Caco-2 (cell line): ENCODE data around the gene C20orf144. TPM values are rescaled to one million over a fixed set of nuclear protein-coding genes. Genes with fewer than 3 reads are reported as not detected.

Experiments used
- BruUV-seq: library from RNA; stranded (reverse); fragments of 400-500 nt; replicated peaks from 2 replicates; lab custom pipeline; 2021; lab: Mats Ljungman, UMichigan
- CTCF ChIA-PET: fragments of 300-600 bp; sonication (Branson Sonifier 250); formaldehyde crosslinking; loops from one replicate; lab custom pipeline; 2022; ENCODE audit warnings: antibody characterized with exemption; lab: Charles Lee
- POLR2A ChIA-PET: fragments of 300-600 bp; sonication (Branson Sonifier 250); formaldehyde crosslinking; loops from one replicate; lab custom pipeline; 2022; ENCODE audit warnings: antibody characterized with exemption; lab: Charles Lee
- DNase-seq, 2 experiments: peaks; one replicate each; pipeline versions ENCODE4 v3.0.0 to v3.0.0-alpha.2; 2020 to 2022
- H3K27me3 ChIP-seq: replicated peaks from 2 replicates; pipeline ENCODE4 v1.6.0; 2011; ENCODE audit warnings: low read length; ENCODE audit not compliant: control insufficient read depth, insufficient read depth
- H3K36me3 ChIP-seq: 2 replicates; pipeline ENCODE4 v1.5.1; 2011; ENCODE audit warnings: low read length; ENCODE audit not compliant: control insufficient read depth, insufficient read depth
- H3K4me1 ChIP-seq: fragments of 250-450 bp; sonication (Bioruptor Pico); 2 replicates; pipeline ENCODE4 v1.5.1; 2020; ENCODE audit warnings: mild to moderate bottlenecking
- H3K4me3 ChIP-seq: 2 replicates; pipeline ENCODE4 v1.5.1; 2011; ENCODE audit warnings: low read depth, mild to moderate bottlenecking, control low read depth, low read length
- H3K9me3 ChIP-seq: fragments of 250-450 bp; sonication (Bioruptor Pico); 2 replicates; pipeline ENCODE4 v1.5.1; 2020; ENCODE audit warnings: mild to moderate bottlenecking, moderate library complexity
- H3K27ac Mint-ChIP-seq: one replicate; pipeline ENCODE4 v1.8.0; 2022; ENCODE audit warnings: mixed read lengths; ENCODE audit not compliant: unreplicated experiment
- H3K27me3 Mint-ChIP-seq: one replicate; pipeline ENCODE4 v1.8.0; 2022; ENCODE audit warnings: mixed read lengths; ENCODE audit not compliant: insufficient read depth, unreplicated experiment
- H3K36me3 Mint-ChIP-seq: one replicate; pipeline ENCODE4 v1.8.0; 2022; ENCODE audit warnings: mild to moderate bottlenecking, mixed read lengths; ENCODE audit not compliant: insufficient read depth, unreplicated experiment
- H3K4me1 Mint-ChIP-seq: one replicate; pipeline ENCODE4 v1.8.0; 2022; ENCODE audit warnings: low read depth, mixed read lengths; ENCODE audit not compliant: unreplicated experiment
- H3K4me3 Mint-ChIP-seq: one replicate; pipeline ENCODE4 v1.8.0; 2022; ENCODE audit warnings: mild to moderate bottlenecking, moderate library complexity, mixed read lengths; ENCODE audit not compliant: unreplicated experiment
- H3K9me3 Mint-ChIP-seq: one replicate; pipeline ENCODE4 v1.8.0; 2022; ENCODE audit warnings: mixed read lengths; ENCODE audit not compliant: unreplicated experiment
- intact Hi-C: fragments of 100-400 bp; cut with micrococcal nuclease; formaldehyde crosslinking; loops from one replicate; pipeline ENCODE4 v1.10.0; 2022; ENCODE audit not compliant: unreplicated experiment
- total RNA-seq: library from RNA; stranded (reverse); gene quantifications from 2 replicates; pipeline ENCODE4 v1.2.3, GENCODE V29; 2022
- TF ChIP-seq, protein P1 (sequence below), 2 experiments: fragments of 200-600 bp in 1 of 2; IDR thresholded peaks; 1 replicate in 1 of 2; 2 replicates in 1 of 2; pipeline versions ENCODE4 v1.5.1 to v1.8.0; 2011 to 2022; ENCODE audit warnings: antibody characterized with exemption in 1 of 2, control low read depth in 1 of 2, inconsistent platforms in 1 of 2, low read depth in 1 of 2, low read length in 1 of 2, mild to moderate bottlenecking in 1 of 2, moderate library complexity in 1 of 2; ENCODE audit not compliant: insufficient read depth in 1 of 2, severe bottlenecking in 1 of 2, unreplicated experiment in 1 of 2

The C20orf144 gene
- total RNA-seq, 1 experiment from 2014 or later, result 0.18 TPM

DNA sequence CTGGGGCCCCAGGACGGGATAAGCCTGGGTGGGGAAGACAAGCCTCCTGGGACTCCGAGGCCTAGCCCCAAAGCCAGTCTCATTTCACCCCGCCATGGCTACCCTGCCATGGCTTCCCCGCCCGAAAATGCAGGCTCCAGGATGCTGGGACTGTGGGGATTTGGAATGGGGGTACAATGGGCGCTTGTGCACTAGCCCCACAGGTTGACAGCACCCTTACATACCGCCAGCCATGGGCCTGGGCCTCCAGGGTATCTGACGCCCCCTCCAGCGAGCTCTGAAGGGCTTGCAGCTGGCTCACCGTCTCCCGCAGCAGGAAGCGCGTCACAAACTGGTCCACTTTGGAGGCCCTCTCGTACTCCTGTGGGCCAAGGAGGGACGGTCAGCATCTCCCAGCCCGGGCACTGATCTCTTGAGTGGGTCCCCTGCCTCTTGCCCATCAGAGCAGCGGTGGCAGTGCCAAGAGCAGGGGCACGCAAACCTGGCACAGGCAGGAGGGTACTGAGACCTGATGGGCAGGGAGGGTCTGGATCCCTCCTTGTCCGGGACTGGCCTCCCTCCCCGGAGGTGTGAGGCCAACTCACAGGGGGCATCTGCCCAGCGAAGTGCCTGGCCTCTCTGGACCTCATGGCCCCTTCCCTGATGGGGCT lies 2.0 kb upstream of the C20orf144 start:
- Mint-ChIP-seq H3K36me3 (peaks cover 87% of the 10 kb centered on the region), H3K4me1 (peaks cover 13% of the 10 kb centered on the region), H3K4me3 (no peak overlapping the region), H3K27ac (no peak overlapping the region), H3K27me3 (no peaks in the 10 kb centered on the region), H3K9me3 (no peaks in the 10 kb centered on the region)
- DNase-seq, result peak in 1 of 2 experiments; percentile 50
- Histone ChIP-seq H3K4me1 (peaks cover 22% of the 10 kb centered on the region), H3K9me3 (no peaks in the 10 kb centered on the region), H3K4me3 (no peak overlapping the region), H3K36me3 (0 out of 2 replicates have a peak, but pooled peaks cover 1% of the 10 kb centered on the region), H3K27me3 (no peaks in the 10 kb centered on the region)
- ChIA-PET POLR2A (no interaction called here), CTCF (no interaction called here)
- BruUV-seq, result no TSS peak
- TF ChIP-seq, protein P1, sequence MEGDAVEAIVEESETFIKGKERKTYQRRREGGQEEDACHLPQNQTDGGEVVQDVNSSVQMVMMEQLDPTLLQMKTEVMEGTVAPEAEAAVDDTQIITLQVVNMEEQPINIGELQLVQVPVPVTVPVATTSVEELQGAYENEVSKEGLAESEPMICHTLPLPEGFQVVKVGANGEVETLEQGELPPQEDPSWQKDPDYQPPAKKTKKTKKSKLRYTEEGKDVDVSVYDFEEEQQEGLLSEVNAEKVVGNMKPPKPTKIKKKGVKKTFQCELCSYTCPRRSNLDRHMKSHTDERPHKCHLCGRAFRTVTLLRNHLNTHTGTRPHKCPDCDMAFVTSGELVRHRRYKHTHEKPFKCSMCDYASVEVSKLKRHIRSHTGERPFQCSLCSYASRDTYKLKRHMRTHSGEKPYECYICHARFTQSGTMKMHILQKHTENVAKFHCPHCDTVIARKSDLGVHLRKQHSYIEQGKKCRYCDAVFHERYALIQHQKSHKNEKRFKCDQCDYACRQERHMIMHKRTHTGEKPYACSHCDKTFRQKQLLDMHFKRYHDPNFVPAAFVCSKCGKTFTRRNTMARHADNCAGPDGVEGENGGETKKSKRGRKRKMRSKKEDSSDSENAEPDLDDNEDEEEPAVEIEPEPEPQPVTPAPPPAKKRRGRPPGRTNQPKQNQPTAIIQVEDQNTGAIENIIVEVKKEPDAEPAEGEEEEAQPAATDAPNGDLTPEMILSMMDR (IDR thresholded peaks at IDR 0.05; ENCODE audit: insufficient read depth in 1 of 2, low read depth in 1 of 2, low read length in 1 of 2, severe bottlenecking in 1 of 2, unreplicated experiment in 1 of 2), result no peak
- intact Hi-C loops, result no loop called here

DNA sequence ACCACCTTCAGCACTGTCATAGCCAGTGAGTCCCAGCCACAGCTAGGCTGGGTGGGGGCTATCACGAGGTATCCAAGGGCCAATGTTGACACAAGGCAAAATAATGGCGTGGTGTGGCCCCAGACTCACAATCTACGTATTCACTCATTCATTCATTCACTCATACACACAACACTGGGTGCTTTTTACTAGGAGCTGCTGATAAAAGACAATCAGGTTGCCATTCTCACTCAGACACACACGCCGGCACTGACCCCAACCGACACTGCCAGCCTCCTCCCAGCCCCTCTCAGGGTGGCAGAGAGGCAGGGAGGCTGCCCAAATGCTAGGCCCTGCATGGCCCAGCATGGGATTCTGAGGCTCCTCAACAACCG lies 1.5 kb upstream of the C20orf144 start:
- no TSS peak for BruUV-seq
- peaks cover 18% of the 10 kb centered on the region for H3K4me1 ChIP-seq
- intact Hi-C loops, result no loop called here
- Mint-ChIP-seq H3K4me1 (peaks cover 16% of the 10 kb centered on the region), H3K27ac (no peak overlapping the region), H3K4me3 (no peak overlapping the region), H3K27me3 (no peaks in the 10 kb centered on the region), H3K36me3 (peaks cover 86% of the 10 kb centered on the region), H3K9me3 (no peaks in the 10 kb centered on the region)
- no peak overlapping the region for H3K4me3 ChIP-seq
- no peaks in the 10 kb centered on the region for H3K27me3 ChIP-seq
- POLR2A ChIA-PET, result no interaction called here
- TF ChIP-seq, protein P1 (IDR thresholded peaks at IDR 0.05; ENCODE audit: insufficient read depth in 1 of 2, low read depth in 1 of 2, low read length in 1 of 2, severe bottlenecking in 1 of 2, unreplicated experiment in 1 of 2), result no peak
- peak in 1 of 2 experiments; percentile 37 for DNase-seq
- no peaks in the 10 kb centered on the region for H3K9me3 ChIP-seq
- 0 out of 2 replicates have a peak, but pooled peaks cover 1% of the 10 kb centered on the region for H3K36me3 ChIP-seq
- CTCF ChIA-PET, result no interaction called here

DNA sequence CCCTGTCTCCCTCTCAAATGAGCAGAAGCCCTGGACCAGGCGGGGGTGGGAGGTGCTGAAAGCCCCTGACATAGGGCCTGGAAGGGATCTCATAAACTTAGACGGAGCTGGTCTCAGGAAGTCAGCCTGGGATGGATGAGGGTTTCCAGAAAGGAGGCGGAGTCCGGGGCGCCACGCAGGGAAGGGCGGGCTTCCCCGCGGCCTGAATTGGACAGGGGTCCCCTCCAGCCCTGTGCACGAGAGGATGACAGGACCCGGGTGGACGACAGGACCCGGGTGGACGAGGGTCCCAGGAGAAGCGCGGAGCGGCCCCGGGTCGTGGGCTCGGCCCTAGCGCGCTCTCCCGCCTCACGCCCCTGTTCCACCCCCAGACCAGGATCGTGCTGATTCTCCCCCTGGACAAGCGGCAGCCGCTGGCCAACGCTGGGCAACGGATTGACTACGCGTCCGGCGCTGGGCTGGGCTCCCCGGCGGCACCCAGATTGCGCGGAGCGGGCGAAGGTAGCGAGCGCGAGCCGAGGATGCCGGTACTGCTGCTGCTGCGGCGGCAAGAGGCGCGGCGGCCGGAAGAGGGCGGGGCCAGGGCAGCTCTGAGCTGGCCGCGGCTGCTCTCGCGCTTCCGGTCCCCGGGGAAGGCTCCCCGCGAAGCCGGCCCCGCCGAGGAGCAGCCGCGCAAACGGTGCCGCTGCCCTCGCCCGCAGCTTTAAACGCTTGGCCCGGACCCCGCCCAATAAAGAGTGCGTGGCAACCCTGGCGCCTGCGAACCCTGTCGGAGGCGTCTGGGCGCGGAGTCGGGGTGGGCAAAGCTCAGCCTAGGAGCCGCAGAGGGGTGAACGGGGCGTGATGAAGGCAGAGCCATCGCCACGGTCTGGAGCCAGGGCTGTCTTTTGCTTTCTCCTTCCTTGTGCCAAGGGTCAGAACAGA lies 1.3 kb downstream of the C20orf144 start:
- peaks cover 16% of the 10 kb centered on the region for H3K4me1 Mint-ChIP-seq
- POLR2A ChIA-PET, result interaction anchor here (0.6 to 2.3 kb wide), 9 partner anchors 9 to 186 kb away, joined by 3 to 26 read pairs (median 6); partner anchors contain the start of genes CBFA2T2, PXMP4 and ZNF341
- H3K4me3 Mint-ChIP-seq, result peak overlapping the region; percentile 84
- BruUV-seq, result no TSS peak
- no peaks in the 10 kb centered on the region for H3K9me3 ChIP-seq
- no peaks in the 10 kb centered on the region for H3K9me3 Mint-ChIP-seq
- peaks cover 25% of the 10 kb centered on the region for H3K4me1 ChIP-seq
- peaks cover 2% of the 10 kb centered on the region for H3K36me3 ChIP-seq
- intact Hi-C loops, result no loop called here
- peaks cover 86% of the 10 kb centered on the region for H3K36me3 Mint-ChIP-seq
- H3K27ac Mint-ChIP-seq, result peak overlapping the region; percentile 86
- peak overlapping the region; percentile 86 for H3K4me3 ChIP-seq
- no peaks in the 10 kb centered on the region for H3K27me3 ChIP-seq
- H3K27me3 Mint-ChIP-seq, result no peaks in the 10 kb centered on the region
- peak; percentile 89 to 94 for DNase-seq
- TF ChIP-seq, protein P1 (IDR thresholded peaks at IDR 0.05; ENCODE audit: insufficient read depth in 1 of 2, low read depth in 1 of 2, low read length in 1 of 2, severe bottlenecking in 1 of 2, unreplicated experiment in 1 of 2), result no peak
- CTCF ChIA-PET, result interaction anchor here (0.6 to 6.5 kb wide), 5 partner anchors 10 to 1810 kb away, joined by 3 to 127 read pairs (median 5); partner anchors contain the start of genes CBFA2T2 and SNTA1
